GM21367 (cell line): ENCODE measurements around the gene TEX48.

Experiments used
- ATAC-seq: cut with Tn5 transposase; IDR thresholded peaks from one replicate; pipeline ENCODE4 v1.9.1; 2021; ENCODE audit not compliant: unreplicated experiment

TEX48 gene, protein sequence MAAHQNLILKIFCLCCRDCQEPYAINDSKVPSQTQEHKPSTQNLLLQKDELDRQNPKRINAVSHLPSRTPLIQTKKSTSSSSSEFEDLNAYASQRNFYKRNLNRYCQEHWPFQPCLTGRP

DNA sequence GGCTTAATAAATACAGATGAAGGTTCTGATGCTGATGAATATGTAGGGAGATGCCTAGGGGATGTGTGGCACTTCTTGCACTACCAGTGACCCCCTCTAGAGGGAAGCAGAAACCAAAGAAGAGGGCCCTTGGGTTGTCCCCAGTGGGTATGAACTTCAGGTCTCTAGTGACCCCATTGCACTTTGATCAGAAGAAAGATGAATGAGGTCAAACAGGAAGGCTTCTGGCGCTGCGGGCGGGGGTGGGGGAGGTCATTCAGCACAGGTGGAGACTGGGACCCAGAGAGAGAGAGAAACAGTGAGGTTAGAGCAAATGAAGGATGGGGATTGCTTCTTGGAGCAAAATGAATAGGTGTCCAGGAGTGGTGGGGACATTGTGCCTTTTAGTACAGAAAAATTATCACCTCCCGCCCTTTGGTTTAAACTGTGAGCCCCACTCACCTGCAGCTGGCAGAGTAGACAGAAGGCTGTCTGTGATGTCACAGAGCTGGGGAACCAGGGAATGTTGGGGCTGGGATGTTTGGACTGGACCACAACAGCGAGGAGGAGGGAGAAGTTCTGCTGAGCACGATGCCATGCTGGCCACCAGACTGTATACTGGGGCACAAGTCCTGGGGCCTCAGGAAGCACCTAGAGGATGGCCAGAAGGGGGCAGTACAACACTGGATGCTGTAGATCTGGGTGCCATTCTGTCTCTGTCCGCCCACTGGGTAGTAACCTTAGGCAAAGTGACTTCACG lies at the start of gene TEX48:
Gene TEX48 (minus strand): TSS at position 599 of the 739 bp plus-strand sequence. CDS start 10,469 bp downstream, outside the sequence.
- ATAC-seq = peak; percentile 85

DNA sequence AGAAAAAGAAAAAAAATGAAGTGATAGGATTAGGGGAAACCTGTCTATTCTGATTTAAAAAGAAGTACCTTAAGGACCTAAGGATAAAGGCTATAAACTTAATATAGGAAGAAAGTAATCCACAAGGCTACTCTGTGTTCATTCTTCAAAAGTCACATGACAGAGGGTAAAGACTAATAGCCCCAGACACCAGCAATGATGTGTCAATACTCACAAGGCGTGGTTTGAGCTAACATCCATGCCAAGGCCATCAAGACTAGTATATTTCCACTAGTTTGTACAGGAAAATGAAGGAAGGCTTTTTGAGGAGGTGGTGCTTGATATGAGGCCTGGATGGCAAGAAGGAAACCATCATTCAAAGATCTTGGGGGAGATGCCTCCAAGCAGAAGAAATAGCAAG lies 49.7 kb upstream of the TEX48 start:
- no peak for ATAC-seq

DNA sequence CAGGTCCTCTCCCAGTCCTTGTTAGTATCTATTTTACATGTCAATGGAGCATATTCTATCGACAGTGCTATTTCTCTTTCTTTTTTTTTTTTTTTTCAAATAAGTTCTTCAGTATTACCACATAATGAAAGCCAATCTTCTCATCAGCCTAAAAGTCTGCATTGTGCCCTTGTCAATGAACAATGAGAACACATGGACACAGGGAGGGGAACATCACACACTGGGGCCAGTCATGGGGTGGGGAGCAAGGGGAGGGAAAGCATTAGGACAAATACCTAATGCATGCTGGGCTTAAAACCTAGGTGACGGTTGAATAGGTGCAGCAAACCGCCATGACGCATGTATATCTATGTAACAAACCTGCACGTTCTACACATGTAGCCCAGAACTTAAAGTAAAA lies 47.7 kb upstream of the TEX48 start:
- no peak for ATAC-seq

DNA sequence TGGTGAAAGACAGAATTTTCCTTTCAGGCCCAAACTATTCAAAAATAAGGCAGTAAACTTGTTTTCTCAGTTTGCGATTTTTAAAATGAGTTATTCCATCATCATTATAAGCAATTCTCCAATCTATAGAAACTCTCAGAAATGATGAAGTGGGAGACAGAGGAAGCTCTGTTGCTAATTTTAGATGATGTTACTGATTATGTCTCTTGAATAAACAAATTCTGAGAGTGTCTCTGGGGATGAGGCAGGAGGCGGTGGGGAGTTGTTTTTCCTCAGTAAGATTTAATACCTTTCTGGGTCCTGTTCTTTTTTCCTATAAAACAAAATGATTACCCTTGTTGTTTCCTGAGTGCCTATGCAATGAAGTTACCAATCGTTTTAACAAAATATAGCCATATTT lies 43.9 kb upstream of the TEX48 start:
- no peak for ATAC-seq

DNA sequence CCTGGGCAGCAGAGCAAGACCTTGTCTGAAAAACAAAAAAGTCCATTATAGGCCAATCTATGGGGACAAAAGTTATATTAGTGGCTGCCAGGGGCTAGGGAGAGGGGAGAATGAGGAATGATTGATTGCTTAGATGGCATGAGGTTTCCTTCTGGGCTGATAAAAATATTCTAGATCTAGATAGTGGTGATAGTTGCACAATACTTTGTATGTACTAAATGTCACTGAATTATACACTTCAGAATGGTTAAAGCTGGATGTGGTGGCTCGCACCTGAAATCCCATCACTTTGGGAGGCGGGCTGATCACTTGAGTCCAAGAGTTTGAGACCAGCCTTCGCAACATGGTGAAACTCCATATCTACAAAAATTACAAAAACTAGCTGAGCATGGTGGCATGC lies 42.8 kb upstream of the TEX48 start:
- no peak for ATAC-seq

DNA sequence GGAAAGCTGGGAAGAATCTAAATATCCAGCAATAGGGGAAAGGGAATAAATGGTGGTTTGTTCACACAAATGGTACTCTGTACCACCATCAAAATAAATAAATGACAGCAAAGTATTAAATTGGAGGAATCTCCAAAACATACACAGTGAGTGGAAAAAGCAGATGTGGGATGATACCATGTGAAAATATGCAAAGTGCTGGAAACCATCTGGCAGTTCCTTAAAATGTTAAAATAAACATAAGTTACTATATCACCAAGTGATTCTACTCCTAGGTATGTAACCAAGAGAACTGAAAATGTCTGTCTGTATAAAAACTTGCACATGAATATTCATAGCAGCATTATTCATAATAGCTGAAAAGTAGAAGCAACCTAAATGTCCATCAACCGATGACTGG lies 41.9 kb upstream of the TEX48 start:
- no peak for ATAC-seq

DNA sequence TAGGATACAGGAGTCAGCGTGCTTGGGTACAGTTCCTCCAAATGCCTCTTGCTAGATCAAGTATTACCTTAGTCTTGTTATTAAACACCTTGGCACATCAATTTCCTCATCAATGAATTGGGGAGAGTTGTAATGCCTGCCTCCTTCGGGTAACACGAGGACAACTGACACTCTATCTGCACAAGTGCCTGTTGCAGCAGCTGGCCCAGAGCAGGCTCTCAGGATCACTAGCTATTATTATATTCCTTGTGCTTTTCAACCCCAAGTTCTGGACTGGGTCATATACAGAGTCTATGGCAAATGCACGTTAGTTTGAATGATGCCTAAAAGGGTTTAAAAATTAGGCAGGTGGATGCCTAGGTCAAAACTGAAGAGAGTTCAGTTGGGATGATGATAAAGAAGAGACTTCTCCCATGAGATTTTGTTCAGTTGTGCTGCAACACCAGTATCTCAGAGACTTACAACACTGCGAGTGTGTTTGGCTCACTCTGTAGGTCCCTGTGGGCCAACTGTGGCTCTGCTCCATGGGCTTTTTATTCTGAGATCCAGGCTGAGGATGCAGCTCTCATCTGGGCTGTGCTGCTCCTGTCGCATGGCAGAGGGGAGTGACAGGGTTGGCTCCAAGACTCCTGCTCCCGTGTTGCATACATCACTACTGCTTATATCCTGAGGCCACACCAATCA lies 41.1 kb upstream of the TEX48 start:
- no peak for ATAC-seq

DNA sequence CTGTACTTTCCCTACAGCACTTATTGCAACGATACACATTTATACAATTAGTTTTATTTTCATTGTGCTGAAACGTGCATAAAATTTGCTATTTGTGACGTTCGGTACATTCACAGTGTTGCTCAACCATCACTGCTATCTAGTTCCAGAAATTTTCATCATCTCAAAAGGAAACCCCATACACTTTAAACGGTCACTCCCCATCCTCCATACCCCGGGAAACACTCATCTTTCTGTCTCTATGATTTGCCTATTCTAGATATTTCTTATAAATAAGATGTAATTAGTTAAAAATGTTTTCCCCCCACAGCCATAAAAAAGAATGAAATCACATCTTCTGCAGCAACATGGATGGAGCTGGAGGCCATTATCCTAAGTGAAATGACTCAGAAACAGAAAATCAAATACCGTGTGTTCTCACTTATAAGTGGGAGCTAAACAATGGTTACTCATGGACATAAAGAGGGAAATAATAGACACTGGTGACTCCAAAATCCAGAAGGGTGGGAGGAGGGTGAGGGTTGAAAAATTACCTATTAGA lies 40.2 kb upstream of the TEX48 start:
- no peak for ATAC-seq

DNA sequence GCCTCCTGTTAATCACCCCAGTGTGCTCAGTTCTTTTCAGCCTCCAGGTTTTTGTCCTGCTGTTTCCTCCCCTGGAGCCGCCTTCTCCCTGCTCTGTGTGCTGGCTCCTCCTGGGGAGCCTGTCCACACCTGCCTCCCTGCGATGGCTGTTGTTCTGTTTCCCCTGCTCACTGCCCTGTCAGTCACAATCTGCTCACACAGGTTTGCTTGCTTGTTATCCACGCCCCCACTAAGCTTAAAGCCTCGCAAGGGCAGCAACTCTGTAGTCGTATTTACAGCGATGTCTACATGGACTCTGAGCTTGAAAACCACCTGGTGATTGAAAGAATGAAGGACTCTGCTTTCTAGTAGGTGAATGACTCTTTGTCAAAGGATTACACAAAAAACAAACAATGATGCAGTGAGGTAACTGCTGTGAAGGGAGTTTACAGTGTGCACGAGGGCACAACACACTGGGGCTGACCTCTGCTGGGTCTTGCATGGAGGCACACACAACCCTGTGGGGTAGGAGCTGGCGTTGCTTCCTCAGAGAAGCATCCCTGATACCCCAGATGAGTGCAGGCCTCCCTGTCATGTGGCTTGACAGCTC lies 39.6 kb upstream of the TEX48 start:
- ATAC-seq = no peak

DNA sequence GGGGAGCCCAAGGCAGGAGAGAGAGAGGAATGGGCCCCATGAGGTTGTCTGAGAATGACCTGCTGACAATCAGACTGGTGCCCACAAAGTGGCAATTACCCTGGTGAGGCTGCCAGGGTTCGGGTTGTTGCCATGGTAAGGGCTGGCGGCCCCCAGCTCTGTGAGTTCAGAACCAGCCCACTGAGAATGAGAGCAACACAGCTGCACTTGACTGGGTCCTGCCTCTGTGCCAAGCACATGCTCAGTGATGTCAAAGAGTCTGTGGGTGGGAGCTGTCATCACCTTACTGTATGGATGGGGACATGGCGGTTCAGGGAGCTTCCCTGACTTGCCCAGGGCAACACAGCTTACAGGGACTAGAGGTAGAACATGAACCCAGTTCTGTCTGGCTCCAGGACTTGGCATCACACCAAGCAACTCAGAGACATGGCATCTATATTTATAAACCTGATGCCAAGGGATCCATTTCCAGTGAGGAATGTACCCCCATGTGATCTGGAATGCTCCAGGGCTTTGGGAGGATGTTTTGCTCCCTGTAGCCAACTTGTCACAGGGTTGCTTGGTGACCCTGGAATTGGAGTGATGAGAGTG lies 38.2 kb upstream of the TEX48 start:
- ATAC-seq = no peak

DNA sequence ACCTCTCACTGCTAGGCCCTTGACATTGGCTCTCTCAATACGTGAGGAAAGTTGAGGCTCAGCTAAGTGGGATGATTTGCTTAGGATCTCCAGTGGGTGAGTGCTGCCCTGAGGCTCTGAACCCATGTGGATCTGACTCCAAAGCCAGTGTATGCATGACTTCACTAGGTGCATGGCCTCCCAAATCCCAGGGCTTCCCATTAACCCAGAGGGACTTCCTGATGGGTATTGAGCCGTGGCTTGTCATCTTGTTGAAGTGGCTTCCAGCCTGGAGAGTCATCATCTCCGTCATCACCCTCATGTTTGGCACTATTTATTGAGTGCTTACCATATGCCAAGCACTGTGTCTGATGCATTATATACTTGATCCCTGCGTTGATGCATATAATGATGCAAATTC lies 37.3 kb upstream of the TEX48 start:
- ATAC-seq = no peak

DNA sequence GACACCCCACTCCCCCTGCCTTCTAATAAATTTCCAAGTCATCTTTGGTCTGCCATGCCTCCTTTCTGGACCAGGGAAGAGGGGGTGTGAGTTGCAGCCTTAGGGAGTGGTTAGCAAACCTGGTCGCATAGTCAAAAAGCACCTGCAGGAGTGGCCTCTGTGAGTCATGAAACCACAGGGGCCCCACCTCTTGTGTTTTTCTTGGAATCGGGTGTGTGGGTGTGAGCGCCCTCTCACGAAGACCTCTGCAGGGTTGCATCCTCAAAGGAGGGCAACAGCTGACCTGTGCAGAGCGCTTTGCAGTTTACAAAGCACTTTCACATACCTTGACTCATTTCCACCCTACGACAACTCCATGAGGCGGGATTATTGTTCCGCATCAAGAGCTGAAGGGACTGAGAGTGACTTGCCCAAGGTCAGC lies 36.8 kb upstream of the TEX48 start:
- ATAC-seq = no peak

DNA sequence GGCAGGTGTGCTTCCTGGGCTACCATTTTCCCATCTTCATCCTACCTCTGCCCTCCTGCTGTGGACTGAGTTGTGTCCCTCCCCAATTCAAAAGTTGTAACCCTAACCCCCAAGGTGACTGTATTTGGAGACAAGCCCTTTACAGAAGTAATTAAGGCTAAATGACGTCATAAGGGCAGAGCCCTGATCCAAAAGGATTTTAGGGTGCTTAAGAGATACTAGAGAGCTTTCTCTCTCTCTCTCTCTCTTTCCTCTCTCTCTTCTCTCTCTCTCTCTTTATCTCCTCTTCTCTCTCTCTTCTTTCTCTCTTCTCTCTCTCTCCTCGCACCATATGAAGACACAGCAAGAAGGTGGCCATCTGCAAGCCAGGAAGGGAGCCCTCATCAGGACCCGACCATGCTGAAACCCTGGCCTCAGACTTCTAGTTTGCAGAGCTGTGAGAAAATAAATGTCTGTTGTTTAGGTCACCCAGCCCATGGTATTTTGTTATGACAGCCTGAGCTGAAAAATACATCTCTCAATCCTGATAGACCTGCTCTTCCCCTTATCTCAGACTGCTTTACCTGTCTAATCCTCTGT lies 36.0 kb upstream of the TEX48 start:
- no peak for ATAC-seq

DNA sequence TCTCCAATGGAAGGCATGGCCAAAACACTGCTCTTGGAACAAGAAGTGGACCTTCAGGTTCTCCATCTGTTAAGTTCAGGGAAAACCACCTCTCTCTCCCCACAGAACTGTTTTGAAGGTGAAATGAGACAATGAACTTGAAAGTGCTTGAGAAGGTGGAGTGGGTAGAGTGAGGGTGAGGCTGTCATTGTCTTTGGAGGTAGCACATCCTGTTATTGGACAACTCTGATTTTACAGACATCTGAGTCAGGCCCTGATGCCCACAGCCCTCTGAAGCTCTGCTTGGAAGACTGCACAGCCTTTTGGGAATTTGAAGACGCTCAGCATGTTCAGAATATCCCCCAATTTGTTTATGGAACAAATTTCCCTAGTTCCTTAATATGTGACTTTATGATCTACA lies 27.6 kb upstream of the TEX48 start:
- no peak for ATAC-seq

DNA sequence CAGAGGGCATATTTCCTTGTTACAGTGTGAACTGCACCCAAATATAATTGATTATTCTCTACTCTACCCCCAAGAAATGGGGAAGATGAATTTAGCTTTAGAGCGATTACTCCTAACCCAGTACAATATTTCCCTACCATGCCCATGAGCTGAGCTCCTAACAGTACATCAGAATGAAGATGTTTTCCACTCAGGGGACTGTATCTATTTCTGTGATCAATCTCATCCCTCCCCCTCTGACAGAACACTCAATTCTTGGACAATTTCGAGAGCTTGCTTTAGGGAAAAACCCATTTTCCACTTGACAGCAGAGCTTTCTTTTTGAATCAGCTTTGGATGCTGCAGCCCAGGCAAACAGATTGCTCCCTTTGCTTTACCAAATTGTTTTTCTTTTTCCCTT lies 24.7 kb upstream of the TEX48 start:
- no peak for ATAC-seq

DNA sequence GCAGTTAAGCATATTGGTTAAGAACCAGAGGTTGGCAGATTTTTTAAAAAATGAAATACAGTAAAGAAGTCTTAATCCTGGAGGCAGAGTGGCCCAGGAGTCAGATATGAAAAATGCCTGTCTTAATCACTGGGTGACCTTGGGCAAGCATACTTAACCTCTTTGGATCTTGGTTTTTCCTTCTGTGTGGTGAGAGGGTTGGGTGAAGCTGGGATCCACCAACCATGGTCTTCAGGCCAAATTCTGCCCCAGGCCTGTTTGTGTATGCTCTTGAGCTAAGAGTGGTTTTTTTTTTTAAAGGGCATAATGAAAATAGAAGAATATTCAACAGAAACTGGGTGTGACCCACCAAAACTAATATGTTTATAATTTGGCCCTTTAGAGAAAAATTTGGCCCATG lies 20.0 kb upstream of the TEX48 start:
- ATAC-seq = no peak

DNA sequence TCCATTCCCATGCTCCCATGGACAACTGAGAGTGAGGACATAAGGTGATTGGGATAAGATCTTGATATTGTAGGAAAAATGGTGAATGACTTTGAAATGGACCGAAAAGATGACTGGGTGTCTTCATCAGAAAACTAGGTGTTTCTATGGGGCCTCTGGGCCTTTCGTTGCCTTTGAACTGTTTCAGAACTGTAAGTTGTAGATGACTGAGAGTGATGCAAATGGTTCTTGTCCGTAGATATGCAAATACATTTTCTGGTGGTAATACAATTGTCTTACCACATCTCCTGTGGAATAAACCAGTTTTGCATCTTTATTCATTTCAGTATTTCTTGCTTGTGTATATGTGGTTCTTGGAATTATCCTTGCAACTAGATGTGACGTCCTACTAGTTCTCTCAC lies 16.0 kb upstream of the TEX48 start:
- ATAC-seq = peak; percentile 47

DNA sequence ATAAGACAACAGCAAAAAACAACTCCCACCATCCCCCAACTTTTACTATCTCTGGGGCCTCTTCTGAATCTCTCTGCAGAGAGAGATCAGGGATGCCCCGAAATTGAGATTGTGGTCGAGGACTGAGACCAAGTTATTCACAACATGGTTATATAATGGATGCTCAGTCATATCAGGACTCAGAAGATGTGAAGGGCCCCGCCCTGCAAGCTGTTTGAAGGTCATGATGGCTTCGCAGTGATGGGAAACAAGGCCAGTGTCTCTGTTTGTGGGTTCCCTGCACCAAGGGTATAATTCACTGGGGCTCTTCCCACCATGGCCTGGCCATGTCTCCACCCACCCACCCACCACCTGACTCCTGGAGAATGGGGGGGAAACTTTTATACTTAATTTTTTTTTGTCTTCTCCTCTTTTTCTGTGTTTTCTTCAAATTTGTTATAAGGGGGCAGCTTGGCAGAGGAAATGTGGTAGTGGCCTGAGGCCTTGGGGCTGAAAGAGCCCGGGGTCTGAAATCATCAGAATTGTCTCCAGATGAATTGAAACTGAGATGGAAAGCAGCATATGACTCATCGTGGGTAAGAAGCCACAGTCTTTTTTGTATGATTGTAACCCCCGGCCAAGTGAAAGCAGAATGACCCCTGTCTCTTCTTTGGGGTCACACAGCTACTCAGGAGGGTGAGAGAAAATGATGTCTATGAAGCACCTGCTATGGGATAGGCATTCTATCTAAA lies 15.0 kb upstream of the TEX48 start:
- peak; percentile 58 for ATAC-seq

DNA sequence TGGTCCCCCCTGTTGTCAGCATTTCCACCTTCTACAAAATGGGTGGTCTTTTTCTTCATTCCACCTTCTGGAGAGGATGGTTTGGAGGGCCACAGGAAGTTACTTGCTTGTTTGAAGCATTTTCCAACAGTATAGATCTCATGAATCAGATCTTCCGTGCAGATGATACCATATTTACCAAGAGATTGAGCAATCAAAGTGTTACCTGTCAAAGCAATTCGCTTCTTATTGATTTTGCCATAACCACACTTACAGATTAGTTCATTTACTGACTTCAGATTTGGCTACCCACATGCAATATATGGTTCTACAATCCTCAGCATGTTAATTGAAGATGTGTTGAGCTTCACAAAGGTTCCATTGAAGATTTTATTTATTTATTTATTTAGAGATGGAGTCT lies 14.0 kb upstream of the TEX48 start:
- no peak for ATAC-seq

DNA sequence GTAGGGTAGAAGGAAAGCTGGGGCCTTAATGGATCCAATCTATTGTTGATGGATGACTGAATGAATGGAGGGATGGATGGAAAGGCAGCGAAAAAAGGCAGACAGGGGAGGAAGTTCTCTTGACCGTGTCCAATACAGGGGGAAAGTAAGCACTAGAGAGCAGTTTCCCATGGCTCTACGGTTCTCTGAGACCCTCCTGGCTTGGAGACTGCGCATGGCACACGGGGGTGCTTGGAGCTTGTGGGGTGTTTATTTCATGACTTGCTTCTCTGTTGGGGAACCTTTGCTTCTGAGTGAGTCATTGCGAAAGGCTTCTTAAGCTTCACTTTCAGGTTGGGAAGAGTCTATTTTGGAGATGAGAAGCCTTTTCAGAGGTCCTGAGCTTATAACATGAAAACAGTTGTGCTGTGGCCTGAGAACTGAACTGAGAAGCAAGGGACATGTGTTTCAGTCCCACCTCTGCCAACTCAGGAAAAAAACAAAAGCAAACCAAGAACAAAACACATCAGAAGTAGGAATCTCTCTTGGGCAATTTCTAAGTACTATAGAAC lies 12.8 kb upstream of the TEX48 start:
- ATAC-seq = peak; percentile 40
